ENCODE data around the gene RPS6KA3. TPM values are rescaled to one million over a fixed set of nuclear protein-coding genes. Genes with fewer than 3 reads are reported as not detected.

RPS6KA3 gene
- total and polyA plus RNA-seq, 2 of the 8 experiments (the other 6 are each of a cell fraction or from before 2014, with no cell fraction given) = 7.1 to 13.0 TPM

DNA sequence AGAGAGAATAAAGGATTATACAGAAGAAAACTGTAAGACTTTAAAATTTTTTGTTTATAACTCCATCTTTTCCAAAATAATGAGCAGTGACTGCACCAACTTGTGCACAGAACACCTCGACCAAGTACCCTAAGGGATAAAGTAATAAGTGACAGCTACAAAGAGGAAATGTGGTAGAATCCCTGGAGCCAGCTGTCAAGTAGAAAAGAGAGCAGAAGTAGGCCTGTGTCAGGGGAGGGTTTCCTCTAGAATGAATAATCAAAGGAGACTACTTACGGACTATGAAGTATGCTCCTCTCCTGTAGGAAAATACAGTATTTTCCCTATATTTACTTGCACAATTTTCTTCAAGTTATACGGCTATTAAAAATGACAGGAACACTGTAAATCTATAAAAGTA is 126.3 kb downstream of the RPS6KA3 start:
- Histone ChIP-seq H3K9me3 (ENCODE audit: insufficient read depth in 2 of 2, low read depth in 1 of 2, low read length in 1 of 2) (no peaks in the 10 kb centered on the region), H4K5ac (ENCODE audit: insufficient read length, low read depth, low read length) (no peak overlapping the region), H3K4me1 (replicated peaks in 1 of 4; ENCODE audit: control insufficient read depth in 3 of 4, insufficient read depth in 4 of 4, low read length in 3 of 4) (no peaks in the 10 kb centered on the region), H3K4ac (replicated peaks; ENCODE audit: insufficient read length, low read depth, low read length) (no peak overlapping the region), H2BK12ac (ENCODE audit: low read depth, low read length) (no peak overlapping the region), H3K23me2 (ENCODE audit: low read depth, low read length) (no peaks in the 10 kb centered on the region), H2AFZ (ENCODE audit: low read length) (no peak overlapping the region), H3K27ac (ENCODE audit: low read depth, low read length) (no peak overlapping the region), H2BK15ac (ENCODE audit: low read length) (no peak overlapping the region), H3K79me2 (ENCODE audit: control insufficient read depth in 1 of 2, insufficient read depth in 2 of 2, low read length in 2 of 2) (peaks cover 6 to 41% of the 10 kb centered on the region in 2 experiments), H3K23ac (ENCODE audit: insufficient read length) (no peak overlapping the region), H3K56ac (replicated peaks; ENCODE audit: insufficient read length, low read depth, low read length) (no peak overlapping the region), H3K14ac (ENCODE audit: insufficient read length) (no peak overlapping the region), H2BK5ac (ENCODE audit: low read depth, low read length) (no peak overlapping the region), H2AK5ac (ENCODE audit: low read depth, low read length) (no peak overlapping the region), H3K27me3 (replicated peaks in 1 of 4; ENCODE audit: control insufficient read depth in 3 of 4, extremely low read depth in 1 of 4, insufficient read depth in 3 of 4, low read length in 3 of 4) (no peaks in the 10 kb centered on the region), H3K4me3 (ENCODE audit: extremely low read depth in 1 of 4, insufficient read depth in 2 of 4, low read depth in 3 of 4, low read length in 4 of 4) (peak overlapping the region; percentile 75 to 99 (median 89)), H3K9ac (replicated peaks in 1 of 4; ENCODE audit: extremely low read depth in 1 of 4, low read depth in 3 of 4, low read length in 3 of 4) (no peak overlapping the region), H3K36me3 (ENCODE audit: control insufficient read depth in 2 of 4, insufficient read depth in 4 of 4, low read length in 3 of 4) (peaks cover 0 to 46% (median 8%) of the 10 kb centered on the region in 4 experiments; a peak in 6 of 8 replicates), H4K91ac (replicated peaks; ENCODE audit: insufficient read length, low read length) (no peak overlapping the region), H3K18ac (ENCODE audit: extremely low read depth, low read length) (no peak overlapping the region), H3K4me2 (ENCODE audit: insufficient read depth in 1 of 2, low read depth in 2 of 2, low read length in 2 of 2) (peak overlapping the region; percentile 55 to 66), H3K79me1 (ENCODE audit: low read depth, low read length) (no peaks in the 10 kb centered on the region), H4K20me1 (replicated peaks in 1 of 2; ENCODE audit: control insufficient read depth in 1 of 2, insufficient read depth in 2 of 2, low read length in 2 of 2) (peaks cover 3 to 5% of the 10 kb centered on the region in 2 experiments), H4K8ac (ENCODE audit: extremely low read depth, insufficient read depth, low read length) (no peak overlapping the region), H2BK20ac (ENCODE audit: low read length) (no peak overlapping the region), H2BK120ac (replicated peaks; ENCODE audit: low read depth, low read length) (no peak overlapping the region)
- FAIRE-seq = no peak
- no peak for TF ChIP-seq EGR1 (IDR thresholded peaks at IDR 0.05; ENCODE audit: borderline replicate concordance, low read depth, low read length)
- no peak for TF ChIP-seq SP1 (IDR thresholded peaks at IDR 0.05; ENCODE audit: low read depth, low read length)
- no peak for TF ChIP-seq SP4 (IDR thresholded peaks at IDR 0.05; ENCODE audit: low read length)
- TF ChIP-seq RBBP5 (IDR thresholded peaks at IDR 0.05; ENCODE audit: borderline replicate concordance, low read depth, low read length) = no peak
- TF ChIP-seq, protein P1, sequence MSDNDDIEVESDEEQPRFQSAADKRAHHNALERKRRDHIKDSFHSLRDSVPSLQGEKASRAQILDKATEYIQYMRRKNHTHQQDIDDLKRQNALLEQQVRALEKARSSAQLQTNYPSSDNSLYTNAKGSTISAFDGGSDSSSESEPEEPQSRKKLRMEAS (IDR thresholded peaks at IDR 0.05) = no peak
- TF ChIP-seq, protein P2, sequence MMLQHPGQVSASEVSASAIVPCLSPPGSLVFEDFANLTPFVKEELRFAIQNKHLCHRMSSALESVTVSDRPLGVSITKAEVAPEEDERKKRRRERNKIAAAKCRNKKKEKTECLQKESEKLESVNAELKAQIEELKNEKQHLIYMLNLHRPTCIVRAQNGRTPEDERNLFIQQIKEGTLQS (IDR thresholded peaks at IDR 0.05; ENCODE audit: insufficient read depth, low read depth, low read length) = no peak
- TF ChIP-seq TEAD4 (IDR thresholded peaks at IDR 0.05; ENCODE audit: low read depth, low read length) = no peak
- TF ChIP-seq SP2 (IDR thresholded peaks at IDR 0.05; ENCODE audit: low read length) = no peak
- no peak for TF ChIP-seq RNF2 (IDR thresholded peaks at IDR 0.05; ENCODE audit: borderline replicate concordance, low read depth, low read length, missing control alignments, poor library complexity, severe bottlenecking)
- no peak for TF ChIP-seq CEBPB (IDR thresholded peaks at IDR 0.05; ENCODE audit: low read depth, low read length)
- TF ChIP-seq SAP30 (IDR thresholded peaks at IDR 0.05; ENCODE audit: insufficient read depth, insufficient replicate concordance, low read length) = no peak
- POLR2A ChIA-PET (ENCODE audit: partially characterized antibody) = interaction anchor here (0.8 to 2.0 kb wide), 3 partner anchors 10 to 19 kb away, joined by 3 to 6 read pairs (median 4); no protein-coding TSS in a partner anchor
- CTCF ChIA-PET (ENCODE audit: partially characterized antibody) = no interaction called here
- DNase-seq (ENCODE audit: low read depth in 1 of 2, low spot score in 2 of 2) = no peak
- WGBS, 2 experiments (ENCODE audit: extremely low coverage in 1 of 2, insufficient coverage in 1 of 2, insufficient read length in 1 of 2, insufficient replicate concordance in 2 of 2, low coverage in 1 of 2, low lambda C conversion rate in 2 of 2, missing lambda C conversion rate in 1 of 2) = 26% methylated on average over 3 of the region's 3 CpGs; no CpG with 5 or more reads in 1 of the 2 experiments
